ENCODE results near the gene CACNG4. TPM values are rescaled to one million over a fixed set of nuclear protein-coding genes. Genes with fewer than 3 reads are reported as not detected.

The CACNG4 gene
- total RNA-seq, 1 donor from 2014 or later, result 5.8 TPM

GRCh38 chr17:66966704-66967418 lies 2.4 kb downstream of the CACNG4 start:
- H3K36me3 ChIP-seq (ENCODE audit: insufficient read depth, low read length), result no peaks in the 10 kb centered on the region
- no peak overlapping the region for H3K27ac ChIP-seq (ENCODE audit: low read depth, low read length)
- no peaks in the 10 kb centered on the region for H4K20me1 ChIP-seq (ENCODE audit: insufficient read depth, low read length)
- H3K4me3 ChIP-seq (ENCODE audit: insufficient read depth, low read depth, low read length), result no peak overlapping the region
- Mint-ChIP-seq H3K27me3 (ENCODE audit: low read depth, unreplicated experiment) (peaks cover 71% of the 10 kb centered on the region), H3K36me3 (ENCODE audit: low read depth, unreplicated experiment) (no peaks in the 10 kb centered on the region), H3K4me1 (ENCODE audit: low read depth, unreplicated experiment) (no peaks in the 10 kb centered on the region), H3K4me3 (ENCODE audit: unreplicated experiment) (peak overlapping the region; percentile 10), H3K9me3 (ENCODE audit: unreplicated experiment) (peaks cover 3% of the 10 kb centered on the region), H3K27ac (ENCODE audit: unreplicated experiment) (no peak overlapping the region)
- H3K4me1 ChIP-seq (ENCODE audit: insufficient read depth, low read length), result peaks cover 4% of the 10 kb centered on the region
- FAIRE-seq, result no peak
- H3K9me3 ChIP-seq (ENCODE audit: insufficient read depth, low read depth, low read length), result no peaks in the 10 kb centered on the region
- peak overlapping the region; percentile 85 for H3K4me2 ChIP-seq (ENCODE audit: low read length)
- H3K79me2 ChIP-seq (ENCODE audit: insufficient read depth, low read length), result no peaks in the 10 kb centered on the region
- H2AFZ ChIP-seq (ENCODE audit: low read depth, low read length), result no peak overlapping the region
- H3K9ac ChIP-seq (ENCODE audit: low read length), result no peak overlapping the region
- no peak for DNase-seq (ENCODE audit: low read depth)
- peaks cover 52% of the 10 kb centered on the region for H3K27me3 ChIP-seq (ENCODE audit: insufficient read depth, low read length)
- TF ChIP-seq EZH2 (IDR thresholded peaks at IDR 0.05; ENCODE audit: insufficient read depth, low read length) (no peak), CTCF (IDR thresholded peaks at IDR 0.05; ENCODE audit: insufficient read depth, low read depth, low read length) (no peak)

- peaks cover 3% of the 10 kb centered on the region for H3K9me3 Mint-ChIP-seq (ENCODE audit: unreplicated experiment)
- H3K27me3 ChIP-seq (ENCODE audit: insufficient read depth, low read length), result peaks cover 44% of the 10 kb centered on the region
- no peak overlapping the region for H3K27ac ChIP-seq (ENCODE audit: low read depth, low read length)
- H3K27ac Mint-ChIP-seq (ENCODE audit: unreplicated experiment), result no peak overlapping the region
- no peaks in the 10 kb centered on the region for H3K36me3 ChIP-seq (ENCODE audit: insufficient read depth, low read length)
- H4K20me1 ChIP-seq (ENCODE audit: insufficient read depth, low read length), result no peaks in the 10 kb centered on the region
- no peak overlapping the region for H3K9ac ChIP-seq (ENCODE audit: low read length)
- H3K4me3 ChIP-seq (ENCODE audit: insufficient read depth, low read depth, low read length), result no peak overlapping the region
- no peaks in the 10 kb centered on the region for H3K9me3 ChIP-seq (ENCODE audit: insufficient read depth, low read depth, low read length)
- H3K4me1 ChIP-seq (ENCODE audit: insufficient read depth, low read length), result peaks cover 4% of the 10 kb centered on the region
- no peaks in the 10 kb centered on the region for H3K4me1 Mint-ChIP-seq (ENCODE audit: low read depth, unreplicated experiment)
- no peak for FAIRE-seq
- H3K36me3 Mint-ChIP-seq (ENCODE audit: low read depth, unreplicated experiment), result no peaks in the 10 kb centered on the region
- peaks cover 67% of the 10 kb centered on the region for H3K27me3 Mint-ChIP-seq (ENCODE audit: low read depth, unreplicated experiment)
- TF ChIP-seq CTCF (IDR thresholded peaks at IDR 0.05; ENCODE audit: insufficient read depth, low read depth, low read length) (no peak), EZH2 (IDR thresholded peaks at IDR 0.05; ENCODE audit: insufficient read depth, low read length) (no peak)
- no peak for DNase-seq (ENCODE audit: low read depth)
- H3K4me2 ChIP-seq (ENCODE audit: low read length), result no peak overlapping the region
- H2AFZ ChIP-seq (ENCODE audit: low read depth, low read length), result no peak overlapping the region
- no peak overlapping the region for H3K4me3 Mint-ChIP-seq (ENCODE audit: unreplicated experiment)
- H3K79me2 ChIP-seq (ENCODE audit: insufficient read depth, low read length), result no peaks in the 10 kb centered on the region
Measured at GRCh38 chr17:66967837-66968543, 3.5 kb downstream of the CACNG4 start.

GRCh38 chr17:66968916-66969315 lies 4.4 kb downstream of the CACNG4 start:
- TF ChIP-seq EZH2 (IDR thresholded peaks at IDR 0.05; ENCODE audit: insufficient read depth, low read length) (no peak), CTCF (IDR thresholded peaks at IDR 0.05; ENCODE audit: insufficient read depth, low read depth, low read length) (no peak)
- Histone ChIP-seq H3K9ac (ENCODE audit: low read length) (no peak overlapping the region), H3K4me3 (ENCODE audit: insufficient read depth, low read depth, low read length) (no peak overlapping the region), H3K79me2 (ENCODE audit: insufficient read depth, low read length) (no peaks in the 10 kb centered on the region), H2AFZ (ENCODE audit: low read depth, low read length) (no peak overlapping the region), H3K36me3 (ENCODE audit: insufficient read depth, low read length) (no peaks in the 10 kb centered on the region), H3K27ac (ENCODE audit: low read depth, low read length) (no peak overlapping the region), H3K27me3 (ENCODE audit: insufficient read depth, low read length) (peaks cover 37% of the 10 kb centered on the region), H3K4me1 (ENCODE audit: insufficient read depth, low read length) (peaks cover 4% of the 10 kb centered on the region), H3K4me2 (ENCODE audit: low read length) (no peak overlapping the region), H3K9me3 (ENCODE audit: insufficient read depth, low read depth, low read length) (no peaks in the 10 kb centered on the region), H4K20me1 (ENCODE audit: insufficient read depth, low read length) (no peaks in the 10 kb centered on the region)
- H3K27me3 Mint-ChIP-seq (ENCODE audit: low read depth, unreplicated experiment), result peaks cover 63% of the 10 kb centered on the region
- H3K27ac Mint-ChIP-seq (ENCODE audit: unreplicated experiment), result no peak overlapping the region
- no peaks in the 10 kb centered on the region for H3K4me1 Mint-ChIP-seq (ENCODE audit: low read depth, unreplicated experiment)
- DNase-seq (ENCODE audit: low read depth) (no peak), FAIRE-seq (no peak)
- no peaks in the 10 kb centered on the region for H3K36me3 Mint-ChIP-seq (ENCODE audit: low read depth, unreplicated experiment)
- peaks cover 3% of the 10 kb centered on the region for H3K9me3 Mint-ChIP-seq (ENCODE audit: unreplicated experiment)
- H3K4me3 Mint-ChIP-seq (ENCODE audit: unreplicated experiment), result no peak overlapping the region
